Chondrocyte (in vitro differentiated cells): ENCODE results near the gene STXBP1. TPM values are rescaled to one million over a fixed set of nuclear protein-coding genes. Genes with fewer than 3 reads are reported as not detected.

Experiments
- DNase-seq: peaks from one replicate; pipeline ENCODE4 v3.0.0; 2021; ENCODE audit warnings: mixed read lengths, low spot score
- H3K27ac Mint-ChIP-seq: one replicate; pipeline ENCODE4 v1.8.0; 2021; ENCODE audit warnings: mild to moderate bottlenecking, moderate library complexity, mixed read lengths; ENCODE audit not compliant: unreplicated experiment
- H3K27me3 Mint-ChIP-seq: 2 replicates; pipeline ENCODE4 v1.8.0; 2021; ENCODE audit warnings: low read depth, mixed read lengths
- H3K36me3 Mint-ChIP-seq: 2 replicates; pipeline ENCODE4 v1.8.0; 2021; ENCODE audit warnings: low read depth, mixed read lengths
- H3K4me1 Mint-ChIP-seq: 2 replicates; pipeline ENCODE4 v1.8.0; 2021; ENCODE audit warnings: low read depth, mild to moderate bottlenecking, mixed read lengths
- H3K4me3 Mint-ChIP-seq: one replicate; pipeline ENCODE4 v1.8.0; 2021; ENCODE audit warnings: mild to moderate bottlenecking, moderate library complexity, mixed read lengths; ENCODE audit not compliant: unreplicated experiment
- H3K9me3 Mint-ChIP-seq: 2 replicates; pipeline ENCODE4 v1.8.0; 2021; ENCODE audit warnings: low read depth, mixed read lengths
- CTCF ChIP-seq: fragments of 200-600 bp; sonication (generic); IDR thresholded peaks from 2 replicates; pipeline ENCODE4 v1.5.0; 2021; ENCODE audit warnings: antibody characterized with exemption, mild to moderate bottlenecking, moderate library complexity
- total RNA-seq: library from RNA; stranded (reverse); gene quantifications from 3 replicates; pipeline ENCODE4 v1.2.1, GENCODE V29; 2021

Gene STXBP1
- total RNA-seq, 1 donor from 2014 or later: 41.6 TPM

DNA sequence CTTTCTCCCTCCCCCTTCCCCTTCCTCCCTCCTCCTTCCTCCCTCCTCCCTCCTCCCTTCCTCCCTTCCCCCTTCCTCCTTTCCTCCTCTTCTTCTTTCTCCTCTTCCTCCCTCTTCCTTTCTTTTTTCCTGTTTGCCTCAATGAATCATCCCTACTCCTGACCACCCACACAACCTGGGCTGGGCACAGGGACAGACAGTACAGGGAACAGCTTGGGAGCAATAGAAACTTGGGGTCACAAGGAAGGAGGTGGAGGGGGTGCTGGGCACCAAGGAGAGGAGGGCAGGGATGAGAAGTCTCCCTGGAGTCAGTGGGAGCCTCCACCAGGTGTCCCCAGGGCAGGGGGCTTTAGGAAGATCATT lies 108.8 kb downstream of the STXBP1 start:
- TF ChIP-seq CTCF: no peak
- no peak for DNase-seq
- no peaks in the 10 kb centered on the region for H3K9me3 Mint-ChIP-seq
- no peak overlapping the region for H3K27ac Mint-ChIP-seq
- no peak overlapping the region for H3K4me3 Mint-ChIP-seq
- peaks cover 8% of the 10 kb centered on the region for H3K4me1 Mint-ChIP-seq
- H3K27me3 Mint-ChIP-seq: no peaks in the 10 kb centered on the region
- no peaks in the 10 kb centered on the region for H3K36me3 Mint-ChIP-seq

- H3K27ac Mint-ChIP-seq: no peak overlapping the region
- H3K27me3 Mint-ChIP-seq: no peaks in the 10 kb centered on the region
- DNase-seq: no peak
- H3K4me3 Mint-ChIP-seq: no peak overlapping the region
- H3K4me1 Mint-ChIP-seq: peaks cover 3% of the 10 kb centered on the region
- no peaks in the 10 kb centered on the region for H3K9me3 Mint-ChIP-seq
- H3K36me3 Mint-ChIP-seq: no peaks in the 10 kb centered on the region
- TF ChIP-seq CTCF: no peak
Observed at GRCh38 chr9:127721391-127721821, 109.3 kb downstream of the STXBP1 start.

DNA sequence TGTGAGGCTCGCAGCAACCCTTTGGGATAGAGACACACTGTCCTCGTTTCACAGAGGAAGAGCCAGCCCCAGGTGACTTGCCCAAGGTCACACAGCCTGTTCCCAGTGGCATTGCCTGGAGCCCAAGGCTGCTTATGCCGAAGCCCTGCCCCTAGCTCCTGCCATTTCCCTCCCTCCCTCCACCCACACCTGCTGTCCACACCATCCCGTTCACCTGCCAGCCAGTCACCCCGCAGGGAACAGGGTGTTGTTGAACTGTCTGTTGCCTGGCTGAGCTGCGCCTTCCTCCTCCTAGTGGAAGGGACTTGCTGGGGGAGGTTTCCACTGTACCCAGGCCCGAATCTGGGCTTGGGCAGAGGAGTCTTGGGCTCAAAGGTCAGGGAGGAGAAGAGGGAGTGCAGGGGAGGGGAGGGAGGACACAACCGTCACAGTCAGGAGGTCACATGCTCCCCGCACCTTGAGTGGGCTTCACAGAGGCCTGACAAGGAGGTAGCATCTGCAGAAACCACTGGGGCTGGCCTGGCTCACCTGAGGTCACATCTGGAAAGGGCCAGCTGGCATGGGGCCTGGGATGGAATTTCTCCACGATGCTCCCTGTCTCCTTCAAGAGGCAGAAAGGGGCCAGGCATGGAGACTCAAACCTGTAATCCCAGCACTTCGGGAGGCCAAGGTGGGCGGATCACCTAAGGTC lies 110.1 kb downstream of the STXBP1 start:
- Mint-ChIP-seq H3K27me3 (no peaks in the 10 kb centered on the region), H3K36me3 (no peaks in the 10 kb centered on the region), H3K9me3 (no peaks in the 10 kb centered on the region), H3K4me1 (peaks cover 3% of the 10 kb centered on the region), H3K4me3 (no peak overlapping the region), H3K27ac (no peak overlapping the region)
- DNase-seq: no peak
- TF ChIP-seq CTCF: no peak

DNA sequence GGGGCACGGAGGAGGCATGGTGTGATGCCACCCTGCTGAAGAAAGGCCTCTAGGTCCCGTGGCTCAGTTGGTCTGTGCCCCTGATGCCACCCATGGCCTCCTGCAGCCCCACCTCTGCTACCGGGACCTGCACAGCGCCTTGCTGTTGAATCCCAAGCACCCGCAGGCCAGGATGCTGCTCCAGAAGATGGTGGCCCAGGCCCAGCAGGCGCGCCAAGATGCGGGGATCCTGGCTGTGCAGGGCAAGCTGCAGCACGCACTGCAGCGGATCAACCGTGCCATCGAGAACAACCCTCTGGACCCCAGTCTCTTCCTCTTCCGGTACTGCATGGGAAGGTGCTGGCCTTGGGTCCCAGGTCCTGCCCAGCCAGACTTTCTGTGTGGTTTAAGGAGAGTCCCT lies 110.9 kb downstream of the STXBP1 start:
- no peaks in the 10 kb centered on the region for H3K9me3 Mint-ChIP-seq
- peaks cover 3% of the 10 kb centered on the region for H3K4me1 Mint-ChIP-seq
- H3K4me3 Mint-ChIP-seq: no peak overlapping the region
- no peaks in the 10 kb centered on the region for H3K36me3 Mint-ChIP-seq
- no peaks in the 10 kb centered on the region for H3K27me3 Mint-ChIP-seq
- no peak overlapping the region for H3K27ac Mint-ChIP-seq
- no peak for DNase-seq
- no peak for TF ChIP-seq CTCF

- no peak for DNase-seq
- H3K36me3 Mint-ChIP-seq: no peaks in the 10 kb centered on the region
- H3K4me1 Mint-ChIP-seq: peaks cover 3% of the 10 kb centered on the region
- no peak overlapping the region for H3K27ac Mint-ChIP-seq
- no peaks in the 10 kb centered on the region for H3K9me3 Mint-ChIP-seq
- H3K4me3 Mint-ChIP-seq: no peak overlapping the region
- H3K27me3 Mint-ChIP-seq: no peaks in the 10 kb centered on the region
- TF ChIP-seq CTCF: no peak
Observed at GRCh38 chr9:127723444-127723843, 111.4 kb downstream of the STXBP1 start.
